Measurements from ENCODE around the gene IL16.

DNA sequence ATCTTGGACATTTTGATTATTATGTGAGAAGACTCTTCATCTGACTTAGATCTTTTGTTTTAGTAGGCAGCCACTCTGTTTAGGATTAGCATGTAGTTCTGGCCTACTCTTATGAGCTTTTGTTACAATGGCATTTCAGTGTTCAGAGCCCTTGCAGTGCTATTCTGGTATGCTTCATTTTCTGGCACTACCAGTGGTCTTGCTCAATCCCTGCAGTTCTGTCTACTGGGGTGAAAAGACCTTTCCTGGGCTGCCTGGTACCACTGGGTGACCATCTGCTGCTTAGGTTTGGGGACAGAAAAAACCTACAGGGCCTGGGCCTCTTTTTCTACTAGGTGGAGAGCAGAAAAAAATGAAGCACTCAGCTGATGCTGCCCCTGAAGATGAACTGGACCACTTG lies 42.5 kb downstream of the IL16 start:
- TF ChIP-seq EZH2 (IDR thresholded peaks at IDR 0.05; ENCODE audit: borderline replicate concordance, low read depth, low read length, severe bottlenecking), result no peak
- TF ChIP-seq, protein P1, sequence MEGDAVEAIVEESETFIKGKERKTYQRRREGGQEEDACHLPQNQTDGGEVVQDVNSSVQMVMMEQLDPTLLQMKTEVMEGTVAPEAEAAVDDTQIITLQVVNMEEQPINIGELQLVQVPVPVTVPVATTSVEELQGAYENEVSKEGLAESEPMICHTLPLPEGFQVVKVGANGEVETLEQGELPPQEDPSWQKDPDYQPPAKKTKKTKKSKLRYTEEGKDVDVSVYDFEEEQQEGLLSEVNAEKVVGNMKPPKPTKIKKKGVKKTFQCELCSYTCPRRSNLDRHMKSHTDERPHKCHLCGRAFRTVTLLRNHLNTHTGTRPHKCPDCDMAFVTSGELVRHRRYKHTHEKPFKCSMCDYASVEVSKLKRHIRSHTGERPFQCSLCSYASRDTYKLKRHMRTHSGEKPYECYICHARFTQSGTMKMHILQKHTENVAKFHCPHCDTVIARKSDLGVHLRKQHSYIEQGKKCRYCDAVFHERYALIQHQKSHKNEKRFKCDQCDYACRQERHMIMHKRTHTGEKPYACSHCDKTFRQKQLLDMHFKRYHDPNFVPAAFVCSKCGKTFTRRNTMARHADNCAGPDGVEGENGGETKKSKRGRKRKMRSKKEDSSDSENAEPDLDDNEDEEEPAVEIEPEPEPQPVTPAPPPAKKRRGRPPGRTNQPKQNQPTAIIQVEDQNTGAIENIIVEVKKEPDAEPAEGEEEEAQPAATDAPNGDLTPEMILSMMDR (IDR thresholded peaks at IDR 0.05; ENCODE audit: borderline replicate concordance, extremely low read depth, low read length, poor library complexity, severe bottlenecking), result no peak

Data from DND-41 (cell line).